Measurements from ENCODE around the gene BST2. TPM values are rescaled to one million over a fixed set of nuclear protein-coding genes. Genes with fewer than 3 reads are reported as not detected.
"Not testable (repeated sequence)": the region's sequence is repeated elsewhere in the genome, so short reads cannot be mapped to it uniquely, and the experiment has no call there.

Gene BST2
- total RNA-seq, 2 experiments from 2014 or later: 156 to 164 TPM

- no peak overlapping the region for H3K27ac Mint-ChIP-seq
- H3K4me3 Mint-ChIP-seq: no peak overlapping the region
- POLR2A ChIA-PET: no interaction called here
- H3K4me1 Mint-ChIP-seq (ENCODE audit: low read depth): peaks cover 4% of the 10 kb centered on the region
- H3K27me3 Mint-ChIP-seq: peaks cover 9% of the 10 kb centered on the region
- CTCF ChIA-PET: no interaction called here
- H3K9me3 Mint-ChIP-seq: peaks cover 5% of the 10 kb centered on the region
- H3K36me3 Mint-ChIP-seq: no peaks in the 10 kb centered on the region
- intact Hi-C loops (cut with micrococcal nuclease): no loop called here
- no peak for DNase-seq
These were observed 24.8 kb downstream of the BST2 start for GRCh38 chr19:17380426-17381138.

- Mint-ChIP-seq H3K27ac (no peak overlapping the region), H3K4me1 (ENCODE audit: low read depth) (peaks cover 4% of the 10 kb centered on the region), H3K36me3 (no peaks in the 10 kb centered on the region), H3K27me3 (peaks cover 9% of the 10 kb centered on the region), H3K9me3 (peaks cover 5% of the 10 kb centered on the region), H3K4me3 (no peak overlapping the region)
- DNase-seq: no peak
- ChIA-PET CTCF (no interaction called here), POLR2A (no interaction called here)
- intact Hi-C loops (cut with micrococcal nuclease): no loop called here
These were observed 26.2 kb downstream of the BST2 start for GRCh38 chr19:17379221-17379631.

- CTCF ChIA-PET: no interaction called here
- Mint-ChIP-seq H3K27me3 (peaks cover 9% of the 10 kb centered on the region), H3K9me3 (peaks cover 5% of the 10 kb centered on the region), H3K4me1 (ENCODE audit: low read depth) (peaks cover 4% of the 10 kb centered on the region), H3K4me3 (no peak overlapping the region), H3K36me3 (no peaks in the 10 kb centered on the region), H3K27ac (no peak overlapping the region)
- POLR2A ChIA-PET: no interaction called here
- intact Hi-C loops (cut with micrococcal nuclease): no loop called here
- no peak for DNase-seq
These were observed 27.2 kb downstream of the BST2 start for GRCh38 chr19:17378271-17378670.

- CTCF ChIA-PET: interaction anchor here (1.6 kb wide), 1 partner anchor 9 kb away, joined by 8 read pairs; no protein-coding TSS in a partner anchor
- Mint-ChIP-seq H3K27ac (no peak within 1 kb of the TSS), H3K4me3 (no peak within 1 kb of the TSS), H3K4me1 (ENCODE audit: low read depth) (no peaks in the 10 kb centered on the region), H3K27me3 (peaks cover 9% of the 10 kb centered on the region), H3K36me3 (no peaks in the 10 kb centered on the region), H3K9me3 (peaks cover 5% of the 10 kb centered on the region)
- intact Hi-C loops (cut with micrococcal nuclease): no loop called here
- no peak for DNase-seq
- POLR2A ChIA-PET: no interaction called here
These were observed 28.4 kb downstream of the BST2 start, which contains the start of gene PLVAP for GRCh38 chr19:17376935-17377600. PLVAP (minus strand) TSS chr19:17377342; CDS start chr19:17377288, 54 bp downstream.

GRCh38 chr19:17370026-17370587, 35.3 kb downstream of the BST2 start:
- CTCF ChIA-PET: interaction anchor here (0.7 kb wide), 1 partner anchor 34 kb away, joined by 3 read pairs; no protein-coding TSS in a partner anchor
- no peaks in the 10 kb centered on the region for H3K36me3 Mint-ChIP-seq
- H3K9me3 Mint-ChIP-seq: no peaks in the 10 kb centered on the region
- H3K27me3 Mint-ChIP-seq: peaks cover 9% of the 10 kb centered on the region
- no peak for DNase-seq
- POLR2A ChIA-PET: no interaction called here
- no peak overlapping the region for H3K4me3 Mint-ChIP-seq
- H3K27ac Mint-ChIP-seq: no peak overlapping the region
- intact Hi-C loops (cut with micrococcal nuclease): no loop called here
- H3K4me1 Mint-ChIP-seq (ENCODE audit: low read depth): peaks cover 5% of the 10 kb centered on the region

- Mint-ChIP-seq H3K4me1 (ENCODE audit: low read depth) (peaks cover 5% of the 10 kb centered on the region), H3K27me3 (peaks cover 7% of the 10 kb centered on the region), H3K4me3 (no peak overlapping the region), H3K36me3 (no peaks in the 10 kb centered on the region), H3K27ac (no peak overlapping the region), H3K9me3 (no peaks in the 10 kb centered on the region)
- POLR2A ChIA-PET: no interaction called here
- DNase-seq: no peak
- intact Hi-C loops (cut with micrococcal nuclease): no loop called here
- CTCF ChIA-PET: no interaction called here
These were observed 40.1 kb downstream of the BST2 start for GRCh38 chr19:17365361-17365760.

- H3K4me1 Mint-ChIP-seq (ENCODE audit: low read depth); DNase-seq; H3K36me3 Mint-ChIP-seq; H3K27ac Mint-ChIP-seq; H3K27me3 Mint-ChIP-seq; H3K9me3 Mint-ChIP-seq; intact Hi-C loops (cut with micrococcal nuclease); POLR2A ChIA-PET; H3K4me3 Mint-ChIP-seq: not testable (repeated sequence)
- CTCF ChIA-PET: interaction anchor here (0.6 to 0.8 kb wide), 2 partner anchors 20 to 104 kb away, joined by 3 read pairs; no protein-coding TSS in a partner anchor
These were observed 41.4 kb downstream of the BST2 start for GRCh38 chr19:17363852-17364605.

GRCh38 chr19:17359905-17360800, 45.3 kb downstream of the BST2 start:
- ChIA-PET CTCF (interaction anchor here (1.2 kb wide), 1 partner anchor 26 kb away, joined by 4 read pairs; no protein-coding TSS in a partner anchor), POLR2A (no interaction called here)
- Mint-ChIP-seq H3K4me1 (ENCODE audit: low read depth) (no peaks in the 10 kb centered on the region), H3K4me3 (no peak overlapping the region), H3K27ac (no peak overlapping the region), H3K9me3 (no peaks in the 10 kb centered on the region), H3K36me3 (no peaks in the 10 kb centered on the region), H3K27me3 (no peaks in the 10 kb centered on the region)
- intact Hi-C loops (cut with micrococcal nuclease): no loop called here
- DNase-seq: no peak

GRCh38 chr19:17358395-17358794, 47.0 kb downstream of the BST2 start:
- intact Hi-C loops (cut with micrococcal nuclease): no loop called here
- Mint-ChIP-seq H3K4me1 (ENCODE audit: low read depth) (no peaks in the 10 kb centered on the region), H3K36me3 (no peaks in the 10 kb centered on the region)

GRCh38 chr19:17357724-17358123, 47.7 kb downstream of the BST2 start:
- no peak for DNase-seq
- Mint-ChIP-seq H3K4me1 (ENCODE audit: low read depth) (no peaks in the 10 kb centered on the region), H3K4me3 (no peak overlapping the region), H3K27ac (no peak overlapping the region), H3K36me3 (no peaks in the 10 kb centered on the region), H3K27me3 (no peaks in the 10 kb centered on the region), H3K9me3 (no peaks in the 10 kb centered on the region)
- intact Hi-C loops (cut with micrococcal nuclease): no loop called here
- CTCF ChIA-PET: interaction anchor here (0.5 kb wide), 1 partner anchor 1104 kb away, joined by 3 read pairs; no protein-coding TSS in a partner anchor
- POLR2A ChIA-PET: no interaction called here

More at GRCh38 chr19:17358395-17358794, 47.0 kb downstream of the BST2 start:
- CTCF ChIA-PET: interaction anchor here (0.6 to 0.9 kb wide), 2 partner anchors 13 to 349 kb away, joined by 3 read pairs; no protein-coding TSS in a partner anchor
- H3K27ac Mint-ChIP-seq: no peak overlapping the region
- no peak for DNase-seq
- H3K27me3 Mint-ChIP-seq: no peaks in the 10 kb centered on the region
- H3K9me3 Mint-ChIP-seq: no peaks in the 10 kb centered on the region
- no peak overlapping the region for H3K4me3 Mint-ChIP-seq
- POLR2A ChIA-PET: interaction anchor here (0.6 kb wide), 1 partner anchor 171 kb away, joined by 3 read pairs; no protein-coding TSS in a partner anchor

GRCh38 chr19:17357078-17357666, 48.3 kb downstream of the BST2 start:
- no peak overlapping the region for H3K4me3 Mint-ChIP-seq
- no peaks in the 10 kb centered on the region for H3K4me1 Mint-ChIP-seq (ENCODE audit: low read depth)
- no peak for DNase-seq
- no peaks in the 10 kb centered on the region for H3K36me3 Mint-ChIP-seq
- intact Hi-C loops (cut with micrococcal nuclease): no loop called here
- H3K27ac Mint-ChIP-seq: no peak overlapping the region
- no peaks in the 10 kb centered on the region for H3K9me3 Mint-ChIP-seq
- CTCF ChIA-PET: interaction anchor here (0.5 kb wide), 1 partner anchor 1105 kb away, joined by 3 read pairs; no protein-coding TSS in a partner anchor
- POLR2A ChIA-PET: no interaction called here
- H3K27me3 Mint-ChIP-seq: no peaks in the 10 kb centered on the region

Data from activated CD4-positive, alpha-beta memory T cell treated with anti-CD3 and anti-CD28 coated beads for 36 hours (primary cell).